GM18507 (cell line): ENCODE data around the gene DPH3.

Source experiments
- DNase-seq: peaks from one replicate; pipeline ENCODE4 v3.0.0; 2011; ENCODE audit warnings: low read depth; ENCODE audit not compliant: insufficient read length; ENCODE audit errors: extremely low spot score
- FAIRE-seq: peaks from 2 replicates; lab custom pipeline; 2011; peaks lifted over from hg19 to GRCh38; lab: Jason Lieb, UNC

DPH3 gene

DNA sequence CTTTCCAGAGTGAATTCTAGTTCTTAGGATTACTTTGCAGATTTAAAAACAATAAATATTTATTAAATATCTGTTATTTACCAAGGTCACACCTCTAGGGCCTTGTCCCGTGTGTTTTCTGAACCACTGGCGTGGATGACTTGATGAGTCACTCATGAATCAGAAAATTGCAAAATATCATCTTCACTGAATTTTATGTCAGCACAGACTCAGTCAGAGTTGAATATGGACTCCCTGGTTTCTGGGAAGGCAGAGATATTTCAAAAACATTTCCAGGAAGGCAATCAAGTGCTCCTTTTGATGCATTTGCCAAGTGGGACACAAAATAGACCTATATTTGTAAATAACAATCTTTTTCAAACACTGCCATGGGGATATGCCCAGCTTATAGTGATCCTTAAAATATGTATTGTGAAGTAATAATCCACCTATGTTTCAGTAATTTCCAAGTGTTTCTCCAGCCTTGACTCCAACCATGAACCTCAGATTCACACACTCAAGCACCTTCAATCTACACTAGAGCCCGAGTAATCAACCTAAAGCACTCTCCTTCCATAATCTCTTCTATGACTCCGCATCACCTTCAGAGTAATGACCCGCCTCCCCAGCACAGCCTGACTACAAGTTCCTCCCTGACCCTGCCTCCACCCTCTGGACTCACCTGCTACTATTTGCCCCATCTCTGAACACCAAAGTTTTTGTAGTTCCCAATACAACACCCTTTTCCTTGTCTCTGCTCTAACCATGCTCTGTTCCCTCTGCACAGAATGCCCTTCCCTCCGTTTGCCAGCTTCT is 24.3 kb downstream of the DPH3 start:
- DNase-seq (no peak), FAIRE-seq (no peak)

DNA sequence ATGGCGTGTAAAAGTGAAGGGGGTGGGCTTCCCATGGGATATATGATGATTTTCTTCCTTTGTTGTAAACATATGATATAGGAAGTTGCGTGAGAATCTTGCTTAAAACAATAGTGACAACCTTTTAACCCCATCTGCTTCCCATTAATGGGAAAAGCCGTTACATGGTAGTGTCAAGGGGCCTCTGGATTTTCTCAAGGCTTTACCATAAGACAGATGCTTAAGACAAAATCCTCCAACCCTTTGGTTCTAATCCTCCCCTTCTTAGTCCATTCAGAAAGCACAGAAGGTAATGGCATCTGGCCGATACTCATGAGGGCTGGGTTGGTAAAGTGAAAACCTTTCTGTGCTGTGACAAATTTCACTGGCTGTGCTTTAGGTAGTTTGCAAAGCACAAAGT is 25.0 kb downstream of the DPH3 start:
- FAIRE-seq, result no peak

DNA sequence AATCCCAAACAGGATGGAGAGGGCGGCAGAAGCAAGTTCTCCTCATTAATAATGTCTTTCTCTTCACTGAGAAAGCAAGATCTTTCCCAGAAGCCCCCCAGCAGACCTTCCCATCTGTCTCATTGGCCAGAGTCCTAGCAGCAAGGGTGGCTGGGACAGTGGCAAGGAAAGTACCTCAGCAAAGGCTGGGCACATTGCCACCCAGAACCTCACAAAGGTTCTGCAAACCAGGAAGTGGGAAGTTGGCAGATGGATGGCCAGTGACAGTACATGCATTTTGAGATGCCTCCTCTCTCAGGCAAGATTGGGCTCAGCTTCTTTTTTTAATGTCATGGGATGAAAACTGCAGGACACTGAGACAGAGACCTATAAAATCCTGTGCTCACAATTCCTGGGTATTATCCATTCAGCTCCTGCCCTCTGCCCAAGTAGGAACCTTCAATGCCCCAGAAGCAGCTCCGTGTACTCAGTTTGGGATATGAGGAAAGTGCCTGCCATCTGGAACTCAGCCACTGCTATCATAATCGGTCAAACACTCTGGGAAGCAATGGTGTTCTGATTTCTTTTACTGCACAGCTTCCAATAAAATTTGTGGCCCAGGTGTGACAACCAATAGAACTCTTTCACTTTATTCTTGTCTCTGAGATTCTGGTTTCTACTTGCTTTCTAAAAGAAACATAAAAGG is 25.5 kb downstream of the DPH3 start:
- FAIRE-seq (no peak), DNase-seq (no peak)

More for the DNA sequence above, 25.0 kb downstream of the DPH3 start:
- no peak for DNase-seq

DNA sequence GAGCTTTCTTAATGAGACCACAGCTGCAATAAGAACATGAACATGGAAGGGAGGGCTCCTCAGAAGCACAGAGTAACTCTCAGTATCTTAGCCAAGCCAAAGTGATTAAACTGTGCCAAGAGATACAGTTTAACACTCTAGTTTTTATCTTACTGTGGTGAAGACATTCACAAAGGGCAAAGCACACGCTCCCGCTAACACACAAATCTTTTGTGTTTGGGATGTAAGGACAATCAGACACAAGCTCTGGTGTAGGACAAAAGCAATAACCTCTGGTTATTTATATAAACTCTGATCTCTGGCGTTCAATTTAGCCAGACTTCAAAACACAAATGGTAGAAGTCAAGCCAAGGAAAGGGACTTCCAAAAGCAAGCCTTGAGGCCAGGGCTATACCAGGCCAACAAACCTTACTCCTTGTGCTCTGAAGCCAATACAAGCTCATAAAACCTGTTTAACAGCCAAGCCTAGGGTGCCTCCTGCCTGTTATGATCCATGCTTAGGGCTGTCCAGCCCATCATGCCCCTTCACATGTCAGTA is 27.8 kb downstream of the DPH3 start:
- no peak for FAIRE-seq
- DNase-seq, result no peak

DNA sequence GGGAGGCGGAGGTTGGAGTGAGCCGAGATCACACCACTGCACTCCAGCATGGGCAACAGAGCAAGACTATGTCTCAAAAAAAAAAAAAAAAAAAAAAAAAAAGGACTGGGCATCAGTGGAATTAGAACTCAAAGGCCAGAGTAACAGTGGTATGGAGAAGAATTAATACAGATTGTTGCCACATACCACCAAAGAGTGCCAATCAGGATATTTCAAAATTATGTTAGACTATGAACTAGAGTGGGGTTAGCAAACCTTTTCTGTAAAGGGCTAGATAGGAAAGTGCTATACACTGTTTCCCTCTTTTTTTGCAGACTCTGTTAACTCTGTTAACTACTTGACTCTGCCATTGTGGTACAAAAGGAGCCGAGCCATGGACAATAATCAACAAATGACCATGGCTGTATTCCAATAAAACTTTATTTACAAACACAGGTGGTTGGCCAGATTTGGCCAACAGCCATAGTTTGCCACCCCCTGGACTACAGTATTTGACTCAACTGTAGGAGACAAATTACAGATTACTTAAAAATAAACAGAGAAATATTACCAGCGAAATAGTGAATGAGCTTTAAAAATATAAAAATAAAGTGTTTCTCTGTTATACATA is 28.6 kb downstream of the DPH3 start:
- no peak for FAIRE-seq
- no peak for DNase-seq

DNA sequence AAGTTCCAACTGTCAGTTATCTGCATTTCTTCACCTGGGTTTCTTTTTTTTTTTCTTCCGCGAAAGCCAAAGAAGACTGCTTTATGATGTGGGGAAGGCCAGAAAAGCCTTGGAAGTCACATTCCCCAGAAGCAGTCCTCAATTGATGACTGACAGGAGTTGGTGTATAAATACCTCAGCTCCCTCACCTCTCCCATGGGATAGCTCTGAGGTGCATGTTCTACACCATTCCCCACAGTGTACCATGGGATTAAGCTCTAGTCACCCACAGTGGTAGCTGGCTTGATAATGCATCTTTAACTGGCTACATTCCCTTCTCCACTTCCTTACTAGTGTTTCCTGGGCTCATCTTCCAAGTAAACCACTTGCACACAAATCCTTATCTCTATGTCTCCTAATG is 30.5 kb downstream of the DPH3 start:
- FAIRE-seq (no peak), DNase-seq (no peak)

DNA sequence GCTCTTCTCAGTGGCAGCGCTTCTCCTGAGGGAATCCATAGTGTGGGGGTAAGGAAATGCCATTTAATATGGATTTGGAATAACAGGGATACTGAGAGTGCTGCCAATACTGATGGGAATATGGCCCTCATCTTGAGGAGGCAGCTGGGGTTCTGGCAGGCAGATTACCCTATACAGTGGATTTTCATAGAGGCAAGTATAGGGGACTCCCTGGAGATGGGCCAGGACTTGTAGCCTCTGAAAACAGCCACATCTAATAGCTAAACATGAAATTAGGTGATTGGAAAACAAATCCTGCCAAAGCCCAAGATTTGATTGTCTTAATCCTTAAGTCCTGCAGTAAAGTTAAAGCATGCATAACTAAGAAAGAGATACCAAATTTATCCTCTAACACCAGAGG is 30.9 kb downstream of the DPH3 start:
- FAIRE-seq, result no peak
- no peak for DNase-seq

DNA sequence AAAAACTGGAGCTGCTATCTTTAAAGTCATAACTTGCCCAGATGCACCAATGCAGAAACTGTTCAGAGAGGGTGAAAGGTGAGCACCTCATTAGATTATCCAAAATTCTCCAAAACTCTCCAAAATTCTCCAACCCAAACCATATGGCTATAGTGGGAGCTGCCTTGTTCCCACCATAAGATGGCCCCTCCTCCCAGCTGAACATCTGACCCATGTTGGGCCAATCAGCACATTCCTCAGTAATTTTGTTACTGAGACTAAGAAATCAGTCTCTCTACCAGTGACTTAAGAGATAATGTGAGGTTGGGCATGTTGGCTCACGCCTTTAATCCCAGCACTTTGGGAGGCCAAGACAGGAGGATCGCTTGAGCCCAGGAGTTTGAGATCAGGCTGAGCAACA is 32.8 kb downstream of the DPH3 start:
- DNase-seq (no peak), FAIRE-seq (no peak)

DNA sequence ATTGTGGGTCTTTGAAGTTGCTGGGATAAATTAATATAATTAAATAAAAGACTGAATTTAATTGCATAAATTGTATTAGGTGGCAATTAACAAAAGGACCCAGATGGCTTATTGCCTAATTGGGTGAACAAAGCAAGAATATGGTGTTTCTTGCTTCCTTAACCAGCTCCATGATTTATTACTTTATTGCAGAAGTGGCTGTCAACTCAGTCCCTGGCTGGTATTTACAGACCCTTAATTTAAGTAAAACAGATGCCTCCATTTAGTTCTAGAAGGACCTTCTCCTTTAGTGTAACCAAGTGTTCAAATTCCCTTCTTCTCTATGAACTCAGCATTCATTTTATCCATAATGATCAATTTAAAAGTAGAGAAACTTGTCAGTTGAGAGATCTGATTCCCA is 35.1 kb downstream of the DPH3 start:
- no peak for DNase-seq
- FAIRE-seq, result no peak

DNA sequence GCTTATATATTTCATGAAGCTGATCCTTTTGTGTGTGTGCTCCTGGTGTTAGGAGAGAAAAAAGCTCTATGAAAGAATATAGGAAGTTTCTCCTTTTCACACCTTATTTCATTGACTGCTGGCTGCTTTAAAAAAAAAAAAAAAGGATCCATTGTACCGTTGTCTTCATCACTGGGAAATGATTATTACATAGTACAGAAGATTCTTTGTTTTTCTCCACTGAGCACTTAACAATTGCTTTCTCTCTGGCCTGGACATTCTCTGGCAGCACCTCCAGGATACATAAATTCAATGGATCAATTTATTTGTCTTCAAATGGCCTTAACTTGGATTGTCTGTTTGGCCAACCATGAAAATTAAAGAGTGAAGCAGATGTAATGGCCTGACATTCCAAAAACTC is 37.2 kb downstream of the DPH3 start:
- FAIRE-seq (no peak), DNase-seq (no peak)

DNA sequence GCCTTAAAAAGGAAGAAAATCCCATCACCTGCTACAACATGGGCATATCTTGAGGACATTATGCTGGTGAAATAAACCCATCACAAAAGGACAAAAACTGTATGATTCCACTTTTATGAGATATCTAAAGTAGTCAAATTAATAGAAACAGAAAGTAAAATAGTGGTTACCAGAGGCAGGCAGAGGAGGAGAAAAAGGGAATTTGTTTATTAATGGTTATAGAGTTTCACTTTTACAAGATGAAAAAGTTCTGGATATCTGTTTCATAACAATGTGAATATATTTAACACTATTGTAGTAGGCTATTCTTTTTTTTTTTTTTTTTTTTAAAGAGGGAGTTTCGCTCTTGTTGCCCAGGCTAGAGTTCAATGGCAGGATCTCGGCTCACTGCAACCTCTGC is 40.4 kb downstream of the DPH3 start:
- no peak for DNase-seq
- FAIRE-seq, result no peak

DNA sequence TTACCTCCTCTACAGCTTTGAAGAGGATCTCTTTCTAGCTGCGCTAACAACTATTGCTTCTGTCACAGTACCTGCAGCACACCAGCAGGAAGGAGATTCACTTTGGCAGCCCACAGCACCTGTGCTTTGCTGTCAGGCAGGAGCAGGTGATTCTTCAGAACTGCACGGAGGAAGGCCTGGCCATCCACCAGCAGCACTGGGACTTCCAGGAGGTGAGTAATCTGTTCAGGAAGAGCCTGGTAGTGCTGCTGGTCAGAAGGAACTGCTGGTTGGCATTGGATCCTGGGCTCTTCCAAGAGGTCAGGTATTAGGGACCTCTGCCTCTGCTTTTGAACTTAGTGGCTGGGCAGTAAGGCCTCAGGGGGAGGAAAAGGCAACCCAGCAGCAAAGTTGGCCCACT is 42.2 kb downstream of the DPH3 start:
- FAIRE-seq, result no peak

DNA sequence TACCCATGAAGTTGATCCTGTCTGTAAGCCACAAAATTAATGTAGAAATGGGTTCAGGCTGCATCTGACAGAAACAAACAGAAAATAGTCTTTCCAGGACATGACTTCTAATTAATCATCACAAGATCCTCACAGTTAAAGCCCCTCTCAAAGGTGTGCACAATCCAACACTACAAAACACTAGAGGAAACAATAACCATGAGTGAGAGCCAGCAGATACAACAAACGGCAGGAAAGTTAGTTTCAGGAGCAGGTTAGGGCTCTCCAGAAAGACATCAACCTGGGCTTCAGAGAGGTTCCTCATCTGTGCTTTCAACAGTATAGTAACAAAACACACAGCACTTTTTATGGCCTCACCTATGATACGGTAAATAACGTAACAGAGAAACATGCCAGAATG is 42.8 kb downstream of the DPH3 start:
- FAIRE-seq (no peak), DNase-seq (no peak)

More for the DNA sequence above, 42.2 kb downstream of the DPH3 start:
- no peak for DNase-seq

DNA sequence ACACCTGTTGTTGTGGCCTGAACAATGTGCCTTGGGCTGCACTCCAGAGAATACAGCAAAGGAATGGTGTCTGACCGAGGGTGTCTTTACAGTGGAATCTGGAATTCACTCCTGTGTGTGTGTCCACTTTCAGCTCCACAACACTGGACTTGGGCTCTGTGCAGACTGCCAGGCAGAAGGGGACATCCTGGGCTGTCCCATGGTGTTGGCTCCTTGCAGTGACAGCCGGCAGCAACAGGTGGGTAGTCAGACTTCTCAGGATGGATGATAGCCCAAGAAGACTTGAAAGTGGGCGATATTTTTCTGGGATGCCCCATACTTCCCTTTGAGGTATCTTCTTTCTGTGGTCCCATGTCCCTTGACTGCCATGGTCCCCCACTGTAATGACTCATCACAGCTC is 45.0 kb downstream of the DPH3 start:
- DNase-seq (no peak), FAIRE-seq (no peak)

DNA sequence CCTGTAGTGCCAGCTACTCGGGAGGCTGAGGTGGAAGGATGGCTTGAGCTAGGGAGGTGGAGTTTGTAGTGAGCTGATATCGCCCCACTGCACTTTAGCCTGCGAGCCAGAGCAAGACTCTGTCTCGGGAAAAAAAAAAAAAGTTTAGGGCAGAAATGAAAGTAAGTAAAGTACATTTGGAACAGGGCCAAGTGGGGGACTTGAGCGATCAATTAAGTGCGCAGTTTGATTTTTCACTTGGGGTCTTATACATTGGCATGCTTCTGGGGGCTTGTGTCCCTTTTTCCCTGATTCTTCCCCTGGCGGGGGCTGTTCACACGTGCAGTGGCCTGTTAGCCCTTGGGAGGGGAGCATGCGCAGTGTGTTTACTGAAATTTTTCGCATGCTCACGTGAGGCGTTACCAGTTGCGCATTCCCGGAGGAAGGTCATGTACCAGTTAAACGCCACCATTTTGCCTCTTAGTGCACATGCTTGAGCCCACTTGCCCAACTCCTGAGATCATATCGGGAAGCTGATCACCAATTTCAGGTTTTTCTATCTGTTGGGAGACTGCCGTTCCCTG is 48.3 kb downstream of the DPH3 start:
- FAIRE-seq (no peak), DNase-seq (no peak)

DNA sequence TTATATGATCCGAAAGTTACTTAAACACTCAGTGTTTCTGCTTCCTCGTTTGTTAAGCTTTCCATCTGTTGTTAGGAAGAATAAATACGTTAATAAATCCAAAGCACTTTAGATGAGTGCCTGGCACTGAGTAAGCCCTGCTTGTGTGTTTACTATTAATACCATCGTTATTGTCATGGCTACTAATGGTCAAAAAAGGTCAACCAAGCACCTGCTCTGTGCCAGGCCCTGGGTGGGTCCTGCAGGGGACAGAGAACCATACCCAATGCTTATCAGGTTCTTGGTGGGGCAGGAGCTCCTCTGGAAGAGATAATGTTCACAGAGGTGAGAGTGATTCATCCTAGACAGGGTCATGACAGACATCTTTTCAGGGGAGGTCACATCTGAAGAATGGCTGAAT is 50.4 kb downstream of the DPH3 start:
- DNase-seq (no peak), FAIRE-seq (no peak)

DNA sequence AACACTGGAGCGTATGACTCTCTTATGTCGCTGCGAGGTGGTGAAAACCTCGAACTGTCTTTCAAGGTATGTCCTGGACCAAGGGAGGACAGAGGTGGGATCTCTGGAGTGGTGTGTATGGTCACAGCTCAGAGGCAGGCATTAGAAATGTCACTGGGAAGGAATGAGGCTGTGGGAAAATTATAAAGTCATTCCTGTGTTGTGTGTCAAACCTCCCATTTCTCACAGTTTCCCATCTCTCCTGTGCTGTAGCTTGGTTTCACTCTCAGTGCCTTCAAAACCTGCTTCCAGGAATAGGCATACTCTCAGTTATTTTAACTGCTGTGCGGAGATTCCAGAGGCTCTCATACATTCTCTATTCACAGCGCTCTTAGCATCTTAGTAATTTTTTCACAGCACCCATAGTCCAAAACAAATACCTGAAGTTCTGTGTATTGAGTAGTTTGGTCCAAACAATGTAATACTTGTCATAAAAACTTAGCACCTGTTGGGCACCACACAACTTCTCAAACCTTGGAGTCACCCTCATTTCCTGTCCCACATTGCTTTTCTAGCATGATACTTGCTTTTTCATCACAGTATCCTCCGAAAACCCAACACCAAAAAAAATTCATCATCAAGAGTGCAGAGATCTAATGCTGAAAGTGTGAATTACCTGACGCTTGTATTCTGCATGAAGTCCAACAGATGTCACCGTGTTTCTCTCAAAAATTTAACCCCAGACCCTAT is 53.4 kb downstream of the DPH3 start:
- FAIRE-seq (no peak), DNase-seq (no peak)
